Measurements from ENCODE around the gene PAXX. TPM values are rescaled to one million over a fixed set of nuclear protein-coding genes. Genes with fewer than 3 reads are reported as not detected.
A peak's percentile ranks its signal among the peaks of the same experiment; 100 is the strongest.

Gene PAXX
- total RNA-seq, 4 donors from 2014 or later: 65.7 to 142 (median 68.9) TPM

- TF ChIP-seq POLR2A (IDR thresholded peaks at IDR 0.05) (no peak), EP300 (IDR thresholded peaks at IDR 0.05) (no peak), CTCF (IDR thresholded peaks at IDR 0.05) (no peak)
- no peaks in the 10 kb centered on the region for H3K9me3 ChIP-seq
- 53 to 64% methylated on average over 9 to 14 of the region's 14 CpGs for WGBS, 2 donors
- no peak within 1 kb of the TSS for H3K4me3 ChIP-seq
- H3K4me1 ChIP-seq: peaks cover 0 to 60% (median 34%) of the 10 kb centered on the region in 4 donors
- H3K36me3 ChIP-seq: no peaks in the 10 kb centered on the region
- peak within 1 kb of the TSS; percentile 59 to 92 (median 88) for H3K27ac ChIP-seq
- H3K27me3 ChIP-seq: no peaks in the 10 kb centered on the region
- DNase-seq (ENCODE audit: low spot score in 2 of 2): no peak
These were observed 40.5 kb upstream of the PAXX start, which contains the start of gene LCN12 for GRCh38 chr9:136951541-136952320. TSS of gene LCN12 (plus strand) at chr9:136952273. CDS start at chr9:136952328, 55 bp downstream.

- WGBS, 2 donors: 45 to 47% methylated on average over 9 to 12 of the region's 15 CpGs
- peak overlapping the region; percentile 42 to 88 (median 56) for H3K27ac ChIP-seq
- H3K4me1 ChIP-seq: peaks cover 0 to 54% (median 28%) of the 10 kb centered on the region in 4 donors
- no peak for TF ChIP-seq EP300 (IDR thresholded peaks at IDR 0.05)
- TF ChIP-seq POLR2A (IDR thresholded peaks at IDR 0.05): no peak
- TF ChIP-seq CTCF (IDR thresholded peaks at IDR 0.05): no peak
- no peaks in the 10 kb centered on the region for H3K9me3 ChIP-seq
- no peak overlapping the region for H3K4me3 ChIP-seq
- H3K27me3 ChIP-seq: no peaks in the 10 kb centered on the region
- DNase-seq (ENCODE audit: low spot score in 2 of 2): no peak
- H3K36me3 ChIP-seq: no peaks in the 10 kb centered on the region
These were observed 39.8 kb upstream of the PAXX start for GRCh38 chr9:136952321-136952850.

GRCh38 chr9:136952876-136953770 is 39.1 kb upstream of the PAXX start:
- Histone ChIP-seq H3K27me3 (no peaks in the 10 kb centered on the region), H3K4me1 (peaks cover 0 to 47% (median 20%) of the 10 kb centered on the region in 4 donors), H3K36me3 (no peaks in the 10 kb centered on the region), H3K4me3 (no peak overlapping the region), H3K9me3 (no peaks in the 10 kb centered on the region), H3K27ac (peak overlapping the region in 3 of 4 donors; percentile 42 to 88 (median 52))
- 73 to 88% methylated on average over 23 to 38 of the region's 44 CpGs for WGBS, 2 donors
- DNase-seq (ENCODE audit: low spot score in 2 of 2): no peak
- no peak for TF ChIP-seq POLR2A (IDR thresholded peaks at IDR 0.05)
- no peak for TF ChIP-seq EP300 (IDR thresholded peaks at IDR 0.05)
- no peak for TF ChIP-seq CTCF (IDR thresholded peaks at IDR 0.05)

GRCh38 chr9:136953771-136954269 is 38.4 kb upstream of the PAXX start:
- Histone ChIP-seq H3K27ac (peak overlapping the region in 1 of 4 donors; percentile 41), H3K27me3 (no peaks in the 10 kb centered on the region), H3K4me3 (no peak overlapping the region), H3K36me3 (no peaks in the 10 kb centered on the region), H3K9me3 (no peaks in the 10 kb centered on the region), H3K4me1 (peaks cover 0 to 47% (median 15%) of the 10 kb centered on the region in 4 donors)
- 76 to 84% methylated on average over 9 to 19 of the region's 19 CpGs for WGBS, 2 donors
- no peak for DNase-seq (ENCODE audit: low spot score in 2 of 2)
- TF ChIP-seq POLR2A (IDR thresholded peaks at IDR 0.05) (no peak), EP300 (IDR thresholded peaks at IDR 0.05) (no peak), CTCF (IDR thresholded peaks at IDR 0.05) (no peak)

Data from tibial nerve (tissue), 4 donors.